DND-41 (cell line): ENCODE data around the gene GPC3.

Experiments used
- EZH2 ChIP-seq: IDR thresholded peaks from 3 replicates; pipeline ENCODE4 v1.6.1; 2012; ENCODE audit warnings: borderline replicate concordance, low read depth, mild to moderate bottlenecking, moderate library complexity, low read length, inconsistent platforms; ENCODE audit not compliant: severe bottlenecking
- TF ChIP-seq, protein P1 (sequence below): IDR thresholded peaks from 2 replicates; pipeline ENCODE4 v1.5.1; 2012; ENCODE audit warnings: borderline replicate concordance, low read length, moderate library complexity, mild to moderate bottlenecking; ENCODE audit not compliant: poor library complexity, severe bottlenecking; ENCODE audit errors: extremely low read depth

DNA sequence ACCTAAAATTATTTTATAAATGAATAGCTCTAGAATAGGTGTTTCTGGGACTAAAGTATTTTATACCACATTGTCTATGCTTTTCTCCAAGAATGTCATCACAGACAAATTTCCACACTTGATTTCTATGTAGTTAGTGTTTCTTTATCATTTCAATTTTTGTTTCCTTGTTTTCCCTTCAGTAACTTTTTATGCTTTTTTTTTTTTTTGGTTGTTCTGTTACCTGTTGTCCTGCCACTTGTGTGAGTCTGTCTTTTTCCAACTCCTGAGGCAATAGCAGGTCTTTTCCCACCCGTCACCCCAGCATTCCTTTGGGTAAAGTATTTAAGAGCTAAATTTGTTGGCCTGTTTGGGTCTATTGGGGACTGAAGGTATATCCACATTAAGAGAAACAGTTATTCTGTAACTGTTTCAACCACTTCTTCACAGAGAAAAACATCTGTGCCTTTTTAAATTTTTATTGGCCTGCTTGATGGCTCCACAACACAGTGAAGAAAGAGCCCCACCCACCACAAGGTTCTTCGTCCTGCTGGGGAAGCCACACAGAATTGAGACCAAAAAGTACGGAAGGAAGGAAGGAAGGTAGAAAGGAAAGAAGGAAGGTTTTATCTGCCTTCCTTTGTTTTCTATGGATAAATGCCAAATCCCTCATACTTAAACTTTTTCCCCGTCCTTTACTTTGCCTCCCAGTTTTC, 17.7 kb upstream of the GPC3 start:
- no peak for TF ChIP-seq EZH2
- TF ChIP-seq, protein P1, sequence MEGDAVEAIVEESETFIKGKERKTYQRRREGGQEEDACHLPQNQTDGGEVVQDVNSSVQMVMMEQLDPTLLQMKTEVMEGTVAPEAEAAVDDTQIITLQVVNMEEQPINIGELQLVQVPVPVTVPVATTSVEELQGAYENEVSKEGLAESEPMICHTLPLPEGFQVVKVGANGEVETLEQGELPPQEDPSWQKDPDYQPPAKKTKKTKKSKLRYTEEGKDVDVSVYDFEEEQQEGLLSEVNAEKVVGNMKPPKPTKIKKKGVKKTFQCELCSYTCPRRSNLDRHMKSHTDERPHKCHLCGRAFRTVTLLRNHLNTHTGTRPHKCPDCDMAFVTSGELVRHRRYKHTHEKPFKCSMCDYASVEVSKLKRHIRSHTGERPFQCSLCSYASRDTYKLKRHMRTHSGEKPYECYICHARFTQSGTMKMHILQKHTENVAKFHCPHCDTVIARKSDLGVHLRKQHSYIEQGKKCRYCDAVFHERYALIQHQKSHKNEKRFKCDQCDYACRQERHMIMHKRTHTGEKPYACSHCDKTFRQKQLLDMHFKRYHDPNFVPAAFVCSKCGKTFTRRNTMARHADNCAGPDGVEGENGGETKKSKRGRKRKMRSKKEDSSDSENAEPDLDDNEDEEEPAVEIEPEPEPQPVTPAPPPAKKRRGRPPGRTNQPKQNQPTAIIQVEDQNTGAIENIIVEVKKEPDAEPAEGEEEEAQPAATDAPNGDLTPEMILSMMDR = no peak
